ENCODE measurements around the gene DIP2A.

- TF ChIP-seq POLR2A (IDR thresholded peaks at IDR 0.05) (no peak), CTCF (IDR thresholded peaks at IDR 0.05) (no peak)
Observed at GRCh38 chr21:46459024-46459355, 299 bp downstream of the DIP2A start.

Data from suprapubic skin (tissue), 3 donors.